K562 (cell line): ENCODE results near the gene APPL2. TPM values are rescaled to one million over a fixed set of nuclear protein-coding genes. Genes with fewer than 3 reads are reported as not detected.

Source experiments
- ATF4 ChIP-seq: fragments of 450-650 bp; formaldehyde crosslinking; IDR thresholded peaks from 2 replicates; pipeline ENCODE4 v1.4.0; 2022; ENCODE audit warnings: mild to moderate bottlenecking, moderate library complexity
- CSDE1 ChIP-seq, 2 experiments: fragments of 450-650 bp; IDR thresholded peaks; 2 replicates each; pipeline ENCODE4 v1.6.1; 2016; ENCODE audit warnings: mild to moderate bottlenecking in 1 of 2
- ELF1 ChIP-seq: fragments of 200-800 bp; sonication (Bioruptor generic); IDR thresholded peaks from 2 replicates; pipeline ENCODE4 v1.6.1; 2016; ENCODE audit warnings: missing genetic modification characterization, missing compliant biosample characterization
- PRMT5 ChIP-seq: sonication (generic); formaldehyde crosslinking; IDR thresholded peaks from 2 replicates; pipeline ENCODE4 v1.5.0; 2020; ENCODE audit warnings: missing genetic modification reagents
- ZBTB40 ChIP-seq, 2 experiments: fragments of 450-650 bp in 1 of 2; sonication (generic) in 1 of 2; formaldehyde crosslinking in 1 of 2; IDR thresholded peaks; 2 replicates each; pipeline versions ENCODE4 v1.7.1 to v1.9.0; 2016 to 2022; ENCODE audit warnings: inconsistent platforms in 1 of 2, mild to moderate bottlenecking in 1 of 2, missing genetic modification reagents in 1 of 2
- ZNF512 ChIP-seq: IDR thresholded peaks from 2 replicates; pipeline ENCODE4 v1.6.1; 2016; ENCODE audit warnings: missing genetic modification characterization, missing compliant biosample characterization
- polyA plus RNA-seq, 8 experiments: library from polyadenylated mRNA; depleted of rRNA in 4 of 8; stranded (reverse) in 5 of 8; unstranded in 3 of 8; fragments of >200 nt; fragmentation: Nextera tagmentation in 2 of 8; fragmentation: Illumina TruSeq in 1 of 8; extraction: Ambion mirVana in 2 of 8; extraction: Trizol in 1 of 8; gene quantifications; 2 replicates each; pipeline versions ENCODE4 v1.2.1 to v1.2.3, GENCODE V29; 2011 to 2014; ENCODE audit warnings: inconsistent platforms in 1 of 8, missing spikeins in 1 of 8
- total RNA-seq, 7 experiments: library from RNA; depleted of rRNA in 6 of 7; stranded (reverse); fragments of >200 nt in 6 of 7; fragmentation: Illumina TruSeq in 2 of 7; extraction: Trizol in 2 of 7; gene quantifications; 2 replicates each; pipeline versions ENCODE4 v1.2.1 to v1.2.3, GENCODE V29; 2011 to 2021; ENCODE audit warnings: low replicate concordance in 1 of 7

Gene APPL2
- total and polyA plus RNA-seq, 9 of the 15 experiments (the other 6 are each of a cell fraction or from before 2014, with no cell fraction given), result 2.1 to 14.4 (median 8.2) TPM

GRCh38 chr12:105212438-105212837 lies 23.5 kb downstream of the APPL2 start (continued):
- TF ChIP-seq ZBTB40 (IDR thresholded peaks at IDR 0.05) (no peak), ZBTB40 (CRISPR knock-in tag; IDR thresholded peaks at IDR 0.05) (no peak), ATF4 (CRISPR knock-in tag) (no peak), ELF1 (tag) (no peak), PRMT5 (CRISPR knock-in tag) (no peak), CSDE1 (IDR thresholded peaks at IDR 0.05) (no peak), ZNF512 (tag) (no peak)
